Globus pallidus (tissue), 1 donor: Measurements from ENCODE around the gene KCNQ1.

Experiments
- DNase-seq: peaks from one replicate; pipeline ENCODE4 v3.0.0-alpha.2; 2015; ENCODE audit warnings: low spot score

The KCNQ1 gene

DNA sequence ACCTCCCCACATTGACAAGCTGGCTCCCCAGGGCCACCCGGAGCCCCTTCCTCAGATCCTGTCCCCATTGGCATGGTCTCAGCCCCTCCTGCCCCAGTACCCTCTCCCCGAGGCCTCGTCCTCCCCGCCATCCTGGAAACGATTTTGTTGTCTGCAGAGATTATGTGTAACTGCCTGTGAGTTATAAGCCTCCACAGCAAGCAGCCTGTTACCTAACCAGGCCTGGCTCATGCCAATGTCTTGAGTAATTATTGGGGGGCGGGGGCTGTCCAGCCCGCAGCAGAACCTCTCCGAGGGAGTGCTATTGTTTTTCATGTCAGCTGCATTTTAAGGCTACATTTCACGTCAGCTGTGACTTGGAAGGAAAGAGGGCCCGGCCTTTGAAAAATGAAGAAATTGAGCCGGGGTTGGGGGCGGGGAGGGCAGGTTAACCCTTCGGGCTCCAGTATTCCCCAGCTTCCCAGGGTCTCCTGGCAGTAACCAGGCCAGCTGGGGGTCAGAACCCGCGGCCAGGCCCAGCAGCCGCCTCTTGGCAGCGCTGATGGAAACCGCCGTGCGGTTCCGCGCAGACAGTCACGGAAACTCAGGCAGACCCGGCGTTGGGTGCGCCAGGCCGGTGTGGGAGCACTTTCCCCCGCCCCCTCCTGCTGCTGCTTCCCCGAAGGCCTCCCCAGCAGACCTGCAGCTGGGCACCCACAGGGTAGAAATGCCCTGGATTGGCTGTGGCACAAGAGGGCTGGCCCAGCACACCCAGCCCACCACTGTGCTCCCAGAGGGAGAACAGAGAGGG, 381.3 kb downstream of the KCNQ1 start:
- peak; percentile 37 for DNase-seq

- DNase-seq: peak; percentile 31
These were observed 381.9 kb downstream of the KCNQ1 start for GRCh38 chr11:2826679-2827056.

DNA sequence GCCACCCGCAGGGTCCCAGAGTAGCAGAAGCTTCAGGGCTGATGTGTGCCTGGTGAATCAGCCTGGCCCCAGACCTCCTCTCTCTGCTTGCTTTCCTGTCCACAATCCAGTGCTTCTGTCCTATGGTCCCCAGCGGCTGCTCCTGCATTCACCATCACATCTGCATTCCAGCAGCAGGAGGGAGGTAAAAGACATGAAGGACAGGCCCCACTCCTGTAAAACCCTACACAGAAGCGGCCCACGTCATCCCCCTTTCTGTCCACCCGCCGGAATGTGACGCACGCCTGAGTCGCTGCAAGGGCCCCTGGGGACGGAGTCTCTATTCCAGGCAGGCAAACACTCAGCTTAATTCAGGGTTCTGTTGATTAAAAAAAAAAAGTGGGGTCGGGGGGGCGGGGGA, 382.4 kb downstream of the KCNQ1 start:
- no peak for DNase-seq

DNA sequence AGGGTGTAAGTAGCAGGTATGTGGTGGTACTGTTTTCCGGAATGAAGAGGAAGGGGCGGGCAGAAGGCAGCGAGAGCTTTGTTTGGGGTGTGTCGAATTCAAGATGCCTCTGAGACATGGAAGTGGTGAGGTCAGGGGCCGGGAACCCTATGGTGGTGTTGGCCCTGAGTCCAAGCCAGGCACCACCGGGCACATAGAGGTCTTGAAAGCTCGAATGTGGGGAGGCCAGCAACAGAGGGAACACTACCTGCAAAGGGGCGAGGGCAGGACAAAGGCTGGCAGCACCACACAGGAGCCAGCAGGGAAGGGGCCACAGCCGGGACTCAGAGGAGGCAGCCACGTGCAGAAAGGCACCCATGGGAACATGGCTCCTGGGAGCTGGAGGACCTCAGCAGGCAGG, 383.0 kb downstream of the KCNQ1 start:
- no peak for DNase-seq

GRCh38 chr11:2828585-2829330, 383.9 kb downstream of the KCNQ1 start:
- DNase-seq: no peak

- DNase-seq: no peak
These were observed 385.4 kb downstream of the KCNQ1 start for GRCh38 chr11:2830030-2830812.

GRCh38 chr11:2830886-2831285, 386.1 kb downstream of the KCNQ1 start:
- no peak for DNase-seq

GRCh38 chr11:2831781-2832532, 387.1 kb downstream of the KCNQ1 start:
- DNase-seq: no peak

DNA sequence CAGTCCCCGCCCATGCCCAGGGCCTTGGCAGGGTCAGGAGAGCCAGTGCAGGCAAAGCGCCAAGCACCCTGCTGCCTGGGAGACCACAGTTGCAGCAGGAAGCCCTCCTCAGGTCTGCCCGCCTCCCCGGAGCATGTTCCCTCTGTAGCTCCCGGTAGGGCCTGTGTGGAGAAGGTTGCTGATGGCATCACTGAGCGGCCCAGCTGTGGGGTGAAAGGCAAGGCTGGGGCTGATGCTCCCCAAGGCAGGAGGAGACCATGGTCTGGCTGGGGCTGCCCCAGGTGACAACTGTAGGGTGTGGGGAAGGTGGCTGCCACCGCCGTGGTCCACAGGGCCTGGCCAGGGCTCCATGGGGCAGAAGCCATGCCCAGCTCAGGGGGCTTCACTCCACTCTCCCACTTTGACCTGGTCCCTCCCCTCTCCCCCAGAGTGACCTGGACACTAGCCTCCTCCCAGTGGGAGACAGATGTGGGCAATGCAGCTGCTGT, 387.8 kb downstream of the KCNQ1 start:
- no peak for DNase-seq

DNA sequence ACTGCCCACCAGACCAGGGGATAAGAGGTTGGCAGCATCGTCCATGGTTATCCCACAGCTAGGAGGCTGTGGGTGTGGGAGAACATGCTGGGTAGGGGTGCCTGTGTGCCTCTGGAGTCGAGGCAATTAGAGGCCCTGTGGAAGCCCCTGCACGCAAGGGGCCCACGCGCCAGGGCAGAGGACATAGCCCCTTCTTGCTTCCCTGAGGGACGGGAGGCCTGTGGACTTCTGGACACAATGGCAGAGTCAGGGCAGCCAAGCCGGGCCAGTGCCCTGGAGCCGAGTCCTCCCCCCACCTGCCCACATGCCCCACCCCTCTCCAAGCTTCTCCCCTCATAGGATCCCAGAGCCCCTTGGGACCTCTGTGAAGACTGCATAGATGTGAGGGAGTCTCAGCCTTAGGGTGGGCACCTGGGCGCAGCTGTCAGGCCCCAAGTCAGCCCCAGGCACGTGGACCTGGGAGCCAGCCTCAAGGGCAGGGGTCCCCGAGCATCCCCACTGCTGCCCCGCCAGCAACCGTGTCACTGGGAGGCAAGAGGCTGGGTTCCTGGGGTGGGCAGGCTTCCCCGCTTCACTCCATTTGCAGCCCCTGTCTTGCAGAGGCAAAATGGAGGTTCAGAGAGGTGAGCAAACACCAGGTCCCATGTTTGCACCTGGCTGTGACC, 388.4 kb downstream of the KCNQ1 start:
- DNase-seq: no peak

- DNase-seq: no peak
These were observed 389.1 kb downstream of the KCNQ1 start for GRCh38 chr11:2833716-2834502.

DNA sequence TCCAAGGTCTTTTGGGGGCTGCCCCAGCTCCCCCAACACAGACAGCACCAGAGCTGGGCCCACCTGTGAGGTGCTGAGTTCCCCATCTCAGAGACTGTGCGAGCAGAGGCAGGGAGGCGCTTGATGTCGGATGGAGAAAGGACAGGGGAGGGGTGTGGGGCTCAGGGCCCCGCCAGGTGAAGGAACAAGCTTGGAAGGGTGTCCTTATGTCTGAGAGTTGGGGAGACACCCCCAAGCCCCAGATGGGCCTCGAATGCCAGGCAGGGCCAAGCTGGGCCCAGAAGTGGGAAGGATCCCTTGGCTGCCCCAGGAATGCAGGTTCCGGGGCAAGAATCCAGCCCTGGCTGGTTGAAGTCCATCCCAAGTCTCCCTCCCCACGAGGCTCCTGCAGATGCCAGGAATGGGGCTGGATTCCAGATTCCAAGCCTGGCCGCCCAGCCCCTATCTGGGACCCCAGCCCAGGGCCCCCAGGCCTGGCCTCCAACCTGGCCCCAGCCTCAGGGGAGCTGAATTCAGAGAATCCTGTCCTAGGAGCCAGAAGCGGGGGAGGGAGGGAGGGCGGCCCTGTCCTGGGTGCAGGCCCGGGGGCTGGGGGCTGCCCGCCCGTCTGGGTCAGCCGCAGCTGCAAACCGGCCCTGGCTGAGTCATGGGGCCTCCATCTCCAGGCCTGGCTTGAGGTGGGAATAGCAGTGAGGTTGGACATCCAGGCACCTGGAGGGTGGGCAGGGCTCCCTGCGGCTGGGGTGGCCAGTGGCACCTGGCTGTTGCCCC, 389.9 kb downstream of the KCNQ1 start:
- DNase-seq: no peak

DNA sequence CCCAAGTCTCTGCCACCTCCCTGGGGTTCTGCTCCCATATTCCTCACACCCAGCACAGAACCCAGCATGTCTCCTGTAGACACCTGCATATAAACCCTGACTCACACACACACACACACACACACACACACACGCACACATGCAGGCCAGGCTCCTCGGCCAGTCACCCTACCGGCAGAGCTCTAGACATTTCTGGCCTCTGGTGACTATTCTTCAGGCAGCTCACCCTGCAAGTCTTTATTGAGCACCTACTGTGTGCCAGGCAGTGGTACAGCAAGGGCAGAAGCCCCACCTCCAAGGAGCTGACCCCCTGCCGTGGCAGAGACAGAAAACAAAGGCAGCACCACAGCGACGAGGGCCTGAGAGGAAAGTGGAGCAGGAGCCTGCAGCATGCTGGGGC, 390.5 kb downstream of the KCNQ1 start:
- DNase-seq: no peak

DNA sequence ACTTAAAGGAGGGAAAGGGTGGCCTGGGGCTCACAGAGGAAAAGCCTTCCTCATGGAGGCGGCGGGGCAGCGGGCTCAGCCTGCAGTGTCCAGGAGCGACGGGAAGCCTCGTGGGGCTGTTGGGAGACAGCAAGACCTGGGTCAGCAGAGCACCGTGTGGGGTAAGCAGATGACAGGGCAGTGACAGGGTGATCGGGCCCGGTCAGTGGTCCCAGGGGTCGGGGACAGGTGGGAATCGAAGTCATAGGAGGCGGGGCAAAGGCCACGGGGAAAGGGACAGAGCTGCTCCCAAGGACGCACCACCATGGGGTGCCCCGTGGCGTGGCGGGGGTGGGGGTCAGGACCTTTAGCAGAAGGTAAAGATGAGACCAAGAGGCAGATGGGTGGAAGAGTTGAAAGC, 390.9 kb downstream of the KCNQ1 start:
- DNase-seq: no peak

- no peak for DNase-seq
These were observed 391.7 kb downstream of the KCNQ1 start for GRCh38 chr11:2836315-2837095.

- DNase-seq: no peak
These were observed 392.3 kb downstream of the KCNQ1 start for GRCh38 chr11:2837096-2837601.

DNA sequence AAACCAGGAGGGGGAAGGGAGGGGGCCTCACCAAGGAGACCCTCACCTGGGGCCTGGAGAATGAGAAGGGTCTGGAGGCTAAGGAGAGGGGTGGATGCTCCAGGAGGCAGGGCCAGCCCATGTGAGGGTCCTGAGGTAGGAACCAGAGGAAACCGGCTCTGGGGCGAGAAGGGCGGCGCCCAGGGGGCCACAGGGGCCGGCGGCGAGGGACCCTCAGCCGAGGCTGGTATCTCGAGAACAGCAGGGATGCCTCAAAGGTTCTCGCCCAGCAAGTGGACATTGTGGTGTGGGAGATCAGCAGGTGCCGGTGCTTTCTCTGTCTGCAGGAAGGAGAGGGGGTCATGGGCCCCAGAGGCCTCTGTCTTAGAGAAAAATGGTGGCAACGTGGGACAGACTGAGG, 392.8 kb downstream of the KCNQ1 start:
- DNase-seq: no peak

DNA sequence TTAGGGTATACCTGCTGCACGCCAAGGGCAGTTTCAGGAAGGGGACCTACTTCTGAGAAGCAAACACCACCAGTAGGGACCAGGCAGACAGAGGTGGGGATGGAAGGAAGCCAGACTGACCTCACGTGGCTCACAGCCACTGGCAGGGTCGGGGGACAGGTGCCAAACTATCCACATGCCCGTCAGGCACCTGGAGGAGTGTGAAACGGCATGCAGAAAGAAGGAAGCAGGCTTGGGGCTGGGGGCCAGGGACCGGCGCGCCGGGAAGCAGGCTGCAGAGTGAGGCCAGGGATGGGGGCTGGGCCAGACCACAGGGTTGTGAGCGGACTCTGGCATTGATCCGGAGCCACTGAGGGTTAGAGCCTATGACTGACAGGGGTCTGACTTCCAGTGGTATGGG, 393.3 kb downstream of the KCNQ1 start:
- DNase-seq: no peak
